Naive thymus-derived CD4-positive, alpha-beta T cell (primary cell): ENCODE measurements around the gene FRAS1. TPM values are rescaled to one million over a fixed set of nuclear protein-coding genes. Genes with fewer than 3 reads are reported as not detected.

ENCODE experiments used
- ATAC-seq: fragments of 150-1000 bp; cut with Tn5 transposase; 2 replicates; pipeline ENCODE4 v1.10.0; 2021; ENCODE audit warnings: mild to moderate bottlenecking, moderate library complexity
- CTCF ChIA-PET: fragments of 350-600 bp; sonication (Branson Sonifier 250); formaldehyde crosslinking; loops from one replicate; lab custom pipeline; 2021; ENCODE audit warnings: antibody characterized with exemption; lab: Charles Lee
- POLR2A ChIA-PET: fragments of 350-600 bp; sonication (Branson Sonifier 250); formaldehyde crosslinking; loops from one replicate; lab custom pipeline; 2021; ENCODE audit warnings: antibody characterized with exemption, inconsistent platforms; lab: Charles Lee
- DNase-seq, 9 donors: peaks; one replicate each; pipeline versions ENCODE4 v3.0.0 to v3.0.0-alpha.2; 2020 to 2022; ENCODE audit warnings: mixed read lengths in 1 of 9
- H3K27ac ChIP-seq: one replicate; pipeline ENCODE4 v1.7.0; 2013; ENCODE audit warnings: mild to moderate bottlenecking, low read depth, low read length, moderate library complexity
- H3K27me3 ChIP-seq, 2 donors: one replicate each; pipeline ENCODE4 v1.7.0; 2013; ENCODE audit warnings: low read length in 2 of 2, mild to moderate bottlenecking in 2 of 2, moderate library complexity in 2 of 2; ENCODE audit not compliant: control insufficient read depth in 2 of 2, insufficient read depth in 2 of 2
- H3K36me3 ChIP-seq, 3 experiments: 1 replicate in 2 of 3; 2 replicates in 1 of 3; pipeline ENCODE4 v1.7.0; 2013; ENCODE audit warnings: low read length in 3 of 3, mild to moderate bottlenecking in 3 of 3, moderate library complexity in 1 of 3; ENCODE audit not compliant: insufficient read depth in 3 of 3, control insufficient read depth in 2 of 3
- H3K4me1 ChIP-seq, 2 donors: one replicate each; pipeline ENCODE4 v1.7.0; 2013; ENCODE audit warnings: low read length in 2 of 2, mild to moderate bottlenecking in 2 of 2, moderate library complexity in 1 of 2; ENCODE audit not compliant: control insufficient read depth in 2 of 2, insufficient read depth in 2 of 2
- H3K4me3 ChIP-seq: 2 replicates; pipeline ENCODE4 v1.7.0; 2013; ENCODE audit warnings: mild to moderate bottlenecking, low read length
- H3K9me3 ChIP-seq, 3 experiments: 1 replicate in 2 of 3; 2 replicates in 1 of 3; pipeline ENCODE4 v1.7.0; 2013; ENCODE audit warnings: low read length in 3 of 3; ENCODE audit not compliant: control insufficient read depth in 2 of 3
- H3K27ac Mint-ChIP-seq, 9 donors: one replicate each; pipeline ENCODE4 v1.8.0; 2020 to 2022; ENCODE audit warnings: mixed read lengths in 9 of 9, mild to moderate bottlenecking in 8 of 9, moderate library complexity in 5 of 9, inconsistent platforms in 2 of 9
- H3K27me3 Mint-ChIP-seq, 5 donors: one replicate each; pipeline ENCODE4 v1.8.0; 2021 to 2022; ENCODE audit warnings: mixed read lengths in 5 of 5, mild to moderate bottlenecking in 1 of 5
- H3K36me3 Mint-ChIP-seq, 5 donors: one replicate each; pipeline ENCODE4 v1.8.0; 2020 to 2022; ENCODE audit warnings: mixed read lengths in 5 of 5, mild to moderate bottlenecking in 3 of 5, inconsistent platforms in 1 of 5
- H3K4me1 Mint-ChIP-seq, 7 donors: one replicate each; pipeline ENCODE4 v1.8.0; 2020 to 2022; ENCODE audit warnings: mixed read lengths in 7 of 7, mild to moderate bottlenecking in 3 of 7, inconsistent platforms in 1 of 7
- H3K4me3 Mint-ChIP-seq, 10 donors: one replicate each; pipeline ENCODE4 v1.8.0; 2020 to 2022; ENCODE audit warnings: mild to moderate bottlenecking in 10 of 10, mixed read lengths in 10 of 10, moderate library complexity in 6 of 10, inconsistent platforms in 2 of 10
- H3K9me3 Mint-ChIP-seq, 11 donors: one replicate each; pipeline ENCODE4 v1.8.0; 2020 to 2022; ENCODE audit warnings: mixed read lengths in 11 of 11, mild to moderate bottlenecking in 4 of 11, inconsistent platforms in 1 of 11, moderate library complexity in 1 of 11
- intact Hi-C, 2 donors: fragments of 100-400 bp; cut with micrococcal nuclease; formaldehyde crosslinking; loops; one replicate each; pipeline ENCODE4 v1.15.1; 2023
- polyA plus RNA-seq, 2 donors: library from polyadenylated mRNA; unstranded; fragments of 300-500 nt; fragmentation: Illumina TruSeq; gene quantifications; one replicate each; pipeline ENCODE4 v1.2.3, GENCODE V29; 2021
- total RNA-seq, 6 experiments: library from RNA in 5 of 6; stranded (reverse) in 5 of 6; gene quantifications; 1 replicate in 5 of 6; 2 replicates in 1 of 6; pipeline ENCODE4 v1.2.3 and lab custom pipeline; 2021 to 2026

Gene FRAS1
- total and polyA plus RNA-seq, 7 experiments from 2014 or later: 0.02 TPM; not detected in 6

DNA sequence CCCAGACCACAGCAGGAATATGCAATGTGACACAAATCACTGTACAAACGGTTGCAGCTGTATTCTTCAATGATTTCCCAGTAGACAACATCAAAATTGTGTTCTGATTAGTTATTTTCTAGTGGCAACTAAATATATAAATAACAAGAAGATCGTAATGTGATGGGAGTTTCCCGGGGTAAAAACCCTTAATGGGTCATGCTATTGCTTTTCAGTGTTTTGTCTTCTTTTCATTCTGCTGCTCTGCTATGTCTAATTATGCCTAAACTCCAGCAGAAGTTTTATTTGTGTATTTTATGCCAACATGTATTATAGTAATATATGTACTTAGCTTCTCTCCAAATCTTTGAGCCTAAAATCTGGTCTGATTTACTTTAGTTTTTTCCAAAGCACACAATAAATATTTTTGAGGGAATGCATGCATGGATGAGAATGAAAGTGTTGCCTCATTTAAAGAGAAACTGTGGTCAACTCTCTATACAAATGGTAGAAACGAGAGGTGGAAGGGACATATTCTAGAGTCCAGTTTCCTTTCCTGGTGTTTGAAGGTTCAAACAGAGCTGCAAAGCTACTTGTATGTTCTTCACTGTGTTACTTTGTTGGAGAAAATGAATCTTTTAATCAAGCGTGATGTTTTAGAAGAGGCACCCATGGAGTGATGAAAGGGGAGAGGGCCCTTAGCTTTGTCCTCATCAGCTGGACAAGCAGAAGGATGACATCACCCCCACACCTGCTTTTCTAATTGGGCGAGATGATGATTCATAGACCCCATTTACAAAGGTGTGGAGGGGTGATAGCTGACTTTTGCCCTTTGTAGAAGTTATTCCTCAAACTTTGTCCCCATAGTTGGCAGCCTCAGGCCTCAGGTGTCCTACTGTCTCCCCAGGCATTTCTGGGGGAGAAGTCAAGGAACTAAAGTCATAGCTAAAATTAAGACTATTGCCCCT is 129.7 kb downstream of the FRAS1 start:
- CTCF ChIA-PET: no interaction called here

DNA sequence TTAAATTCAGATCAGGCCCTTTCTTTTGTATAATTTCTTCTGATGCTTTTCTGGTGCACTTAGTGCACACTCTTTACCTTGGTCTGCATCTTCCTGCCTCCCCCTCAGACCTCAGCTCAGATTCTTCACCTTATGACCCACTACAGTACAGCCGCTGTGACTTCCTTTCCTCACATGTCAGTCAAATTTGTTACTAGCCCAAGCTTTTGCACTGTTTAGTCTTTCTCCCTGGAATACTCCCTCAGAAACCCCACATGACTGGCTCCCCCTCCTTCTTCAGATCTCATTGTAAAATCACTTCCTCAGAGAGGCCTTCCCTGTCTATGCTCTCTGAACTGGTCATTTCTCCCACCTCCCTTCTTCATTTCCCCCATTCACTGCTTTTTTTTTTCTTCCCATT is 132.9 kb downstream of the FRAS1 start:
- POLR2A ChIA-PET: no interaction called here
- DNase-seq (no peak), ATAC-seq (no peak)
- H3K36me3 Mint-ChIP-seq: no peaks in the 10 kb centered on the region
- no peaks in the 10 kb centered on the region for H3K4me1 ChIP-seq
- no peak overlapping the region for H3K27ac ChIP-seq
- CTCF ChIA-PET: no interaction called here
- no peaks in the 10 kb centered on the region for H3K9me3 ChIP-seq
- peaks cover 0 to 8% (median 4%) of the 10 kb centered on the region in 5 donors for H3K27me3 Mint-ChIP-seq
- no peak overlapping the region for H3K4me3 Mint-ChIP-seq
- intact Hi-C loops: no loop called here
- H3K9me3 Mint-ChIP-seq: peaks cover 0 to 12% (median 7%) of the 10 kb centered on the region in 11 donors
- no peak overlapping the region for H3K4me3 ChIP-seq
- no peaks in the 10 kb centered on the region for H3K4me1 Mint-ChIP-seq
- H3K36me3 ChIP-seq: no peaks in the 10 kb centered on the region
- H3K27ac Mint-ChIP-seq: no peak overlapping the region
- no peaks in the 10 kb centered on the region for H3K27me3 ChIP-seq

More for the DNA sequence above, 129.7 kb downstream of the FRAS1 start:
- DNase-seq: no peak
- peaks cover 0 to 17% (median 4%) of the 10 kb centered on the region in 5 donors for H3K27me3 Mint-ChIP-seq
- POLR2A ChIA-PET: no interaction called here
- H3K9me3 Mint-ChIP-seq: no peaks in the 10 kb centered on the region
- H3K4me3 Mint-ChIP-seq: no peak overlapping the region
- no peaks in the 10 kb centered on the region for H3K4me1 Mint-ChIP-seq
- Histone ChIP-seq H3K36me3 (no peaks in the 10 kb centered on the region), H3K27ac (no peak overlapping the region), H3K9me3 (no peaks in the 10 kb centered on the region), H3K4me3 (no peak overlapping the region), H3K4me1 (no peaks in the 10 kb centered on the region), H3K27me3 (no peaks in the 10 kb centered on the region)
- intact Hi-C loops: no loop called here
- no peaks in the 10 kb centered on the region for H3K36me3 Mint-ChIP-seq
- no peak overlapping the region for H3K27ac Mint-ChIP-seq
- ATAC-seq: no peak

DNA sequence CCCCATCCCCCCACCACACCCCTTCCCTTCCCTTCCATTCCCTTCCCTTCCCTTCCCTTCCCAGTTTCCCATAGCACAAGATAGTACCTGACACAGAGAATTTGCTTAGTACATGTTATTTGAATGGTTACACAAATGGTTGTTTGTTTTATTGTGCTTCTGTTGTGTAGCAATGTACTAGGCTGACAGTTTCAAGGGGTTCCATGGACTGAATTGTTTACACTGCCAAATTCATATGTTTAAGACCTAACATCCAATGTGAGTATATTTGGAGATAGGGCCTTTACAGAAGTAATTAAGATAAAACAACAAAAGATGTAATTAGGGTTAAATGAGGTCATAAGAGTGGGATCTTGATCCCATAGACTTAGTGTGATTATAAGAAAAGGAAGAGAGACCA is 133.5 kb downstream of the FRAS1 start:
- Histone ChIP-seq H3K4me1 (no peaks in the 10 kb centered on the region), H3K9me3 (no peaks in the 10 kb centered on the region), H3K4me3 (no peak overlapping the region), H3K27ac (no peak overlapping the region), H3K27me3 (no peaks in the 10 kb centered on the region), H3K36me3 (no peaks in the 10 kb centered on the region)
- no peak for ATAC-seq
- H3K27ac Mint-ChIP-seq: no peak overlapping the region
- H3K9me3 Mint-ChIP-seq: peaks cover 0 to 14% (median 7%) of the 10 kb centered on the region in 11 donors
- peaks cover under 1 to 8% (median 4%) of the 10 kb centered on the region in 5 donors for H3K27me3 Mint-ChIP-seq
- ChIA-PET CTCF (no interaction called here), POLR2A (no interaction called here)
- no peaks in the 10 kb centered on the region for H3K4me1 Mint-ChIP-seq
- H3K36me3 Mint-ChIP-seq: no peaks in the 10 kb centered on the region
- no peak for DNase-seq
- no peak overlapping the region for H3K4me3 Mint-ChIP-seq
- intact Hi-C loops: no loop called here

DNA sequence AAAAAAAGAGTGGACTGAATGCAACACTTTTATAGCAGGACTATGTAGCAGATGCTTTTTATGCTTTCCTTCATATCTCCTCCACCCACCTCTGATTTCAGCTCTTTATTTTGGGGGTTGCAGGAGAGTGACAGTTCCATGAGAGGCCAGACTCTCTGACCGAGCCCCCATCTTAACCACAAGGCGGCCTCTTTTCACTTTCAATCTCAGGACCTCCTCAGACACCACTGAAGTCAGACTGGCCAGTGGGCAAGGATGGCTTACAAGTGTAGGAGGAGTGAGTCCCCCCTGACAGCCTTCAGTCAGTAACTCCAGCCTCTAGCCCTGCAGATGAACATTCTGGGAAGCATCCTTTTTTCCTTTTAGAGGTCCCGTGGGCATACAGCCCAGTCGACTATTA is 140.8 kb downstream of the FRAS1 start:
- ATAC-seq: no peak
- no peak overlapping the region for H3K27ac Mint-ChIP-seq

DNA sequence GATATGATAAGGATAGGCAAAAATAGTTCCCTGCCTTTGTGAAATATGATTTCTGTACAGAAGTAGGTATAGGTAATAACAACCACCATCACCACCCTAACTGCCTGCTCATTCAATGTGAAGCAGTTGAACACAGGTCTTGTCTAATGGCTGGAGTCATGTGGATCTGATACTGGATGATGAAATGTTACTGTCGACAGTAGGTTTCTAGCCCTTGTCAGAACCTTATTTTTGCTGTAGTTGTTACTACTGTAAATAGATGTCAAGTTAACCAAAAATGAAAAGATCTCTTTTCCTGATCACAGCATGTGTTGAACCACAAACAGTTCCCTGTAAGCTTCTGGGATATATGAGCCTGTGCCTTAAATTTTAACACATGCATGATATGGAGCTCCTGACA is 142.9 kb downstream of the FRAS1 start:
- no peaks in the 10 kb centered on the region for H3K36me3 ChIP-seq
- POLR2A ChIA-PET: no interaction called here
- intact Hi-C loops: no loop called here
- no peaks in the 10 kb centered on the region for H3K9me3 ChIP-seq
- peaks cover 4 to 39% (median 24%) of the 10 kb centered on the region in 5 donors for H3K27me3 Mint-ChIP-seq
- H3K27ac ChIP-seq: no peak overlapping the region
- peaks cover 0 to 12% (median 2%) of the 10 kb centered on the region in 11 donors for H3K9me3 Mint-ChIP-seq
- CTCF ChIA-PET: no interaction called here
- no peaks in the 10 kb centered on the region for H3K27me3 ChIP-seq
- no peak overlapping the region for H3K4me3 ChIP-seq
- no peak overlapping the region for H3K4me3 Mint-ChIP-seq
- H3K4me1 ChIP-seq: no peaks in the 10 kb centered on the region
- ATAC-seq (no peak), DNase-seq (no peak)
- H3K4me1 Mint-ChIP-seq: no peaks in the 10 kb centered on the region
- no peak overlapping the region for H3K27ac Mint-ChIP-seq
- peaks cover 0 to 3% (median 0%) of the 10 kb centered on the region in 5 donors for H3K36me3 Mint-ChIP-seq

More for the DNA sequence above, 140.8 kb downstream of the FRAS1 start:
- DNase-seq: no peak
- CTCF ChIA-PET: no interaction called here
- Histone ChIP-seq H3K36me3 (no peaks in the 10 kb centered on the region), H3K27me3 (no peaks in the 10 kb centered on the region), H3K4me3 (no peak overlapping the region), H3K27ac (no peak overlapping the region), H3K9me3 (no peaks in the 10 kb centered on the region), H3K4me1 (no peaks in the 10 kb centered on the region)
- Mint-ChIP-seq H3K9me3 (peaks cover 0 to 18% (median 5%) of the 10 kb centered on the region in 11 donors), H3K4me1 (no peaks in the 10 kb centered on the region), H3K27me3 (peaks cover 0 to 32% (median 18%) of the 10 kb centered on the region in 5 donors), H3K36me3 (peaks cover 0 to 3% (median 0%) of the 10 kb centered on the region in 5 donors), H3K4me3 (no peak overlapping the region)
- POLR2A ChIA-PET: no interaction called here
- intact Hi-C loops: no loop called here

DNA sequence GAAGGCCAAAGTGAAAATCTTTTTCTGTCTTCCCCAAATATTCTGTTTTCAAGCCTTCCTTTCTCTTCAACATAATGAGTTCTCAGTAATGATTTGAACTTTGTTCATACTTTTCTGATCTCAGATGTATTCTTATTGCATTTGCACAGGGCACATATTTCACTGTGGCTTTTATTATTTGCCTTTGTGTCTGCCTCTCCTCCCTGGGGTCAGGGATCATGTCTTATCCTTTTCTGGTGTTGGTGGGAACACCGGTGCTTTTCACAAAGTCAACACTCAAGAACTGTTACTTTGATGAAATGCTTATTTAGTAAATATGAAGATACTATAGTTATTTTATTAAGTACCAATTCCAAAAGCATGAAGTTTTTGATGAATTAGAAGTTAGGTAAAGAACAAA is 143.8 kb downstream of the FRAS1 start:
- no peaks in the 10 kb centered on the region for H3K36me3 ChIP-seq
- intact Hi-C loops: no loop called here
- POLR2A ChIA-PET: no interaction called here
- no peaks in the 10 kb centered on the region for H3K4me1 Mint-ChIP-seq
- ATAC-seq (no peak), DNase-seq (no peak)
- no peak overlapping the region for H3K4me3 ChIP-seq
- H3K4me1 ChIP-seq: no peaks in the 10 kb centered on the region
- no peaks in the 10 kb centered on the region for H3K27me3 ChIP-seq
- CTCF ChIA-PET: no interaction called here
- H3K4me3 Mint-ChIP-seq: no peak overlapping the region
- H3K9me3 Mint-ChIP-seq: peaks cover 0 to 8% (median 0%) of the 10 kb centered on the region in 11 donors
- H3K9me3 ChIP-seq: no peaks in the 10 kb centered on the region
- H3K27ac Mint-ChIP-seq: no peak overlapping the region
- no peak overlapping the region for H3K27ac ChIP-seq
- peaks cover 0 to 3% (median 0%) of the 10 kb centered on the region in 5 donors for H3K36me3 Mint-ChIP-seq
- H3K27me3 Mint-ChIP-seq: peaks cover 4 to 39% (median 30%) of the 10 kb centered on the region in 5 donors
